Body of pancreas (tissue), 4 donors: Measurements from ENCODE around the gene CACNA1C.

Experiments used
- CTCF ChIP-seq, 7 experiments: fragments of 450-650 bp in 4 of 7; fragments of 200-600 bp in 3 of 7; sonication (generic) in 3 of 7; IDR thresholded peaks; one replicate each; pipeline ENCODE4 v1.5.1; 2016 to 2019; ENCODE audit warnings: antibody characterized with exemption in 7 of 7
- POLR2A ChIP-seq, 3 donors: fragments of 450-650 bp; IDR thresholded peaks; one replicate each; pipeline ENCODE4 v1.6.1; 2016; ENCODE audit warnings: antibody characterized with exemption in 3 of 3, mild to moderate bottlenecking in 2 of 3

DNA sequence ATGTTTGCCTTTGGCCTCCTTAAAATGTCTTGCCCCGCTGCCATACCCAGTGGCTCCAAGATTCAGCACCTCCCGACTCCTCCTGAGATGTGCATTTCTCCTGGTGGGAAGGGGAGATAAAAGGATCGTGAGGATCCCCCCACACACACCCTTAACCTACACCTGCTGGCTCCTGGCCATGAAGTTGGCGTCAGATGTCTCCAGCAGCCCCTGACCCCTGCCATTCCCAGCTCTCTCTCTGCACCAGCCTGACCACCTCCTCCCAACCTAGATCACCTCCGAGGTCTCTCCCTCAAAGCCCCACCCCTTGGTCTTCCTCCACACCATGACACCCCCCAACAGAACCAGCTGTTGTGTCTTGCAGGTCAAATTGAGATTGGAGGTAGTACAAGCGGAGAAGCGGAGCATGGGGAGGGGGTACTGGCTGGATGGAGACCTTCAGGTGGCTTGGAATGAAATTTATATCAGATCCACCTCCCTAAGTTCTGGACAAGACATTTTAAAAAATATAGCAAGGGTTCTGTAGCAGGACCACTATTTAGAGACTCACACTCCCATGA, 590.9 kb downstream of the CACNA1C start:
- TF ChIP-seq CTCF (IDR thresholded peaks at IDR 0.05) (no peak), POLR2A (IDR thresholded peaks at IDR 0.05) (no peak)
